Ishikawa (cell line): ENCODE measurements around the gene RAB31.

Source experiments
- CREB1 ChIP-seq: IDR thresholded peaks from 2 replicates; pipeline ENCODE4 v1.6.1; 2012; ENCODE audit warnings: low read depth
- TAF1 ChIP-seq: IDR thresholded peaks from 2 replicates; pipeline ENCODE4 v1.6.1; 2012; ENCODE audit warnings: low read depth, mild to moderate bottlenecking
- TCF12 ChIP-seq: IDR thresholded peaks from 2 replicates; pipeline ENCODE4 v1.6.1; 2012; ENCODE audit warnings: low read depth
- TEAD4 ChIP-seq: IDR thresholded peaks from 2 replicates; pipeline ENCODE4 v1.6.1; 2012
- TF ChIP-seq, protein P1 (sequence below): IDR thresholded peaks from 2 replicates; pipeline ENCODE4 v1.6.1; 2012; ENCODE audit warnings: low read depth, mild to moderate bottlenecking
- TF ChIP-seq, protein P2 (sequence below): IDR thresholded peaks from 2 replicates; pipeline ENCODE4 v1.6.1; 2012

- TF ChIP-seq TCF12 (no peak), TAF1 (no peak), CREB1 (no peak), TEAD4 (no peak)
- TF ChIP-seq, protein P1, sequence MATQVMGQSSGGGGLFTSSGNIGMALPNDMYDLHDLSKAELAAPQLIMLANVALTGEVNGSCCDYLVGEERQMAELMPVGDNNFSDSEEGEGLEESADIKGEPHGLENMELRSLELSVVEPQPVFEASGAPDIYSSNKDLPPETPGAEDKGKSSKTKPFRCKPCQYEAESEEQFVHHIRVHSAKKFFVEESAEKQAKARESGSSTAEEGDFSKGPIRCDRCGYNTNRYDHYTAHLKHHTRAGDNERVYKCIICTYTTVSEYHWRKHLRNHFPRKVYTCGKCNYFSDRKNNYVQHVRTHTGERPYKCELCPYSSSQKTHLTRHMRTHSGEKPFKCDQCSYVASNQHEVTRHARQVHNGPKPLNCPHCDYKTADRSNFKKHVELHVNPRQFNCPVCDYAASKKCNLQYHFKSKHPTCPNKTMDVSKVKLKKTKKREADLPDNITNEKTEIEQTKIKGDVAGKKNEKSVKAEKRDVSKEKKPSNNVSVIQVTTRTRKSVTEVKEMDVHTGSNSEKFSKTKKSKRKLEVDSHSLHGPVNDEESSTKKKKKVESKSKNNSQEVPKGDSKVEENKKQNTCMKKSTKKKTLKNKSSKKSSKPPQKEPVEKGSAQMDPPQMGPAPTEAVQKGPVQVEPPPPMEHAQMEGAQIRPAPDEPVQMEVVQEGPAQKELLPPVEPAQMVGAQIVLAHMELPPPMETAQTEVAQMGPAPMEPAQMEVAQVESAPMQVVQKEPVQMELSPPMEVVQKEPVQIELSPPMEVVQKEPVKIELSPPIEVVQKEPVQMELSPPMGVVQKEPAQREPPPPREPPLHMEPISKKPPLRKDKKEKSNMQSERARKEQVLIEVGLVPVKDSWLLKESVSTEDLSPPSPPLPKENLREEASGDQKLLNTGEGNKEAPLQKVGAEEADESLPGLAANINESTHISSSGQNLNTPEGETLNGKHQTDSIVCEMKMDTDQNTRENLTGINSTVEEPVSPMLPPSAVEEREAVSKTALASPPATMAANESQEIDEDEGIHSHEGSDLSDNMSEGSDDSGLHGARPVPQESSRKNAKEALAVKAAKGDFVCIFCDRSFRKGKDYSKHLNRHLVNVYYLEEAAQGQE: no peak
- TF ChIP-seq, protein P2, sequence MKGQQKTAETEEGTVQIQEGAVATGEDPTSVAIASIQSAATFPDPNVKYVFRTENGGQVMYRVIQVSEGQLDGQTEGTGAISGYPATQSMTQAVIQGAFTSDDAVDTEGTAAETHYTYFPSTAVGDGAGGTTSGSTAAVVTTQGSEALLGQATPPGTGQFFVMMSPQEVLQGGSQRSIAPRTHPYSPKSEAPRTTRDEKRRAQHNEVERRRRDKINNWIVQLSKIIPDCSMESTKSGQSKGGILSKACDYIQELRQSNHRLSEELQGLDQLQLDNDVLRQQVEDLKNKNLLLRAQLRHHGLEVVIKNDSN: no peak
Observed at GRCh38 chr18:9694174-9694573, 13.9 kb upstream of the RAB31 start.
